Subcutaneous adipose tissue (tissue), 4 donors: Measurements from ENCODE around the gene SPON2. TPM values are rescaled to one million over a fixed set of nuclear protein-coding genes. Genes with fewer than 3 reads are reported as not detected.

ENCODE experiments used
- CTCF ChIP-seq: fragments of 450-650 bp; IDR thresholded peaks from one replicate; pipeline ENCODE4 v1.5.1; 2016; ENCODE audit warnings: low read depth, mild to moderate bottlenecking, control low read depth, antibody characterized with exemption, moderate library complexity
- total RNA-seq, 4 donors: library from RNA; depleted of rRNA; stranded (reverse); fragments of >200 nt; gene quantifications; one replicate each; pipeline ENCODE4 v1.1.0, GENCODE V29; 2016

The SPON2 gene
- total RNA-seq, 4 donors from 2014 or later: 14.3 to 67.2 (median 46.4) TPM

GRCh38 chr4:1202526-1203011 lies 30.2 kb upstream of the SPON2 start:
- TF ChIP-seq CTCF: no peak

DNA sequence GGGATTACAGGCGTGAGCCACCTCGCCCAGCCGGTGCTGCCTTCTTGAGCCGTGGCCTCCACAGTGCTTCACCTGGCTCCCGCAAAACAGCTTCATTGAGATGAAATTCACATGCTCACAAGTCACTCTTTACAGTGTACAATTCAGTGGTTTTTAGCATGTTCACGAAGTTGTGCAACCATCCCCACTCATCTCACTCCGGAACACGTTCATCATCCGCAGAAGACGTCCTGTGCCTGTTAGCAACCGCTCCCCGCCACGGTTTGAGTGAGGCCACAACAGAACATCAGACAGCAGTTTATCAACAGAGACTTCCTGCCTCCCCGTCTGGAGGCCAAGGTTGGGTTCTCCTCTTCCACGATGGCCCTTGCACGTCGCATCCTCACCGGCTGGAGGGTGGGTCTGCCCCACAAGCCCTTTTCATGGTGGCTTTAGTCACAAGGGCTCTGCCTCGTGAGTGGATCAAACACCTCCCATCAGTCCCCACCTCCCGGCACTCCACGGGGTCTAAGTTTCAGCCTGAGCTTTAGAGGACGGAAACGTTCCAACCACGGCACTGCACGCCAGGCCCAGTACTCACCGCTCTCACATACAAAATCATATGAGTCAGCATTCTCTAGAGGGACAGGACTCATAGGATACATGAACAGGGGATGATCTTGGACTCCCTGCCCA lies 29.6 kb upstream of the SPON2 start:
- no peak for TF ChIP-seq CTCF

DNA sequence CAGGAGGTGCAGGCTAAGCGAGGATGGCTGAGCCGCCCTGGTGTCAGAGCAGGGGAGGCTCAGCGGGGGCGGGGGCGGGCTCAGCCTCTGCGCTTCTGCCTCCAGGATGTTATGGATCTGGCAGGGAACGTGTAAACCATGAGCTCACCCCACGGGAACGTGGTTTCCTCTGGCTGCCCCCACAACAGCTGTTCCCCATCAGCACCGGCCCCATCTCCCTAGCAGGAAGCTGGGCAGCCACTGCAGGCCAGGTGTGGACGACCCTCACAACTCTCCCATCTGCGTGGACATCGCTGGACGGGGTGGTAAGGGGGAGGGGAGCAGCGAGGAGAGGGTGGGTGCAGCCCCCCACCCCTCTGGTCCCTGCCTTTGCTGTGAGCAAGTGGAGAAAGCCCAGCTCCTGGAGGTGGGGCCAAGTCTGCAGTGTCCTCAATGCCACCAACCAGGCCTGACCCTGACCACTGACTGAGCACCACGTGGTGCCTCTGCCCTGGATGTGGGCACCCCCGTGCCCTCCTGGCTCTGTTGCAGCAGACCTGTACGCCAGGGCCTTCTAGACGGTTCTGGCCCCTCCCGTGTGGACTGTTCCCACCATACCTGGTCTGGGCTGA lies 28.1 kb upstream of the SPON2 start:
- TF ChIP-seq CTCF: no peak

- no peak for TF ChIP-seq CTCF
Observed at GRCh38 chr4:1199556-1200331, 27.4 kb upstream of the SPON2 start.

DNA sequence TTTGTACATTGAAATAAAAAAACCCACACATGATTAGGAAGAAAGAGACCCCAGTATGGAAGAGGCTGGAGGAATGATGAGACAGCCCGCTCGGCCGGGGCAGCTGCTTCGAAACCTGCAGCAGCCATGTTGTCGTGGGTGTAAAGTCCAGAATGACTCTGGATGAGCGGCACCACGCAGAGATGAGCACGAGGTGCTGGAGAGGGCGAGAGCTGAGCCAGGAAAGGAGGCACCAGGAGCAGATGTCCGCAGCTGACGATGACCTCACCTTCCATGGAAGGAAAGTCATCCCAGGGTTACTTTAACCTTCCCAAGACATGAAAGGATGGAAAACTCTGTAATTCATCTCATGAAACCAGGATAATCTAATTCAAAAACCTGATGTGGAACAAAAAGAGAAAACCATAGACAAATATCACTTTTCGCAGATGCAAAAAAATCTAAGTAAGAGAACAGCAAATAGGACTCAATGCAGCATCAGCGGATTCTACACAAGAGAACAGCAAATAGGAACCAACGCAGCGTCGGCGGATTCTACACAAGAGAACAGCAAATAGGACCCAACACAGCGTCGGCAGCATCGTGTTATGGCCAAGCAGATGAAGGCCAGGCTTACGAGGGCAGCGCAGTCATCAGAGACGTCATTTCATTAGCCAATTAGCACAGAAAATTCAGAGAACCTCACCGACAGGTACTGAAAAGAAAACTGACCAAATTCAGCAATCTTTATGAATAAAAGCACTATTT lies 25.9 kb upstream of the SPON2 start:
- TF ChIP-seq CTCF: no peak

DNA sequence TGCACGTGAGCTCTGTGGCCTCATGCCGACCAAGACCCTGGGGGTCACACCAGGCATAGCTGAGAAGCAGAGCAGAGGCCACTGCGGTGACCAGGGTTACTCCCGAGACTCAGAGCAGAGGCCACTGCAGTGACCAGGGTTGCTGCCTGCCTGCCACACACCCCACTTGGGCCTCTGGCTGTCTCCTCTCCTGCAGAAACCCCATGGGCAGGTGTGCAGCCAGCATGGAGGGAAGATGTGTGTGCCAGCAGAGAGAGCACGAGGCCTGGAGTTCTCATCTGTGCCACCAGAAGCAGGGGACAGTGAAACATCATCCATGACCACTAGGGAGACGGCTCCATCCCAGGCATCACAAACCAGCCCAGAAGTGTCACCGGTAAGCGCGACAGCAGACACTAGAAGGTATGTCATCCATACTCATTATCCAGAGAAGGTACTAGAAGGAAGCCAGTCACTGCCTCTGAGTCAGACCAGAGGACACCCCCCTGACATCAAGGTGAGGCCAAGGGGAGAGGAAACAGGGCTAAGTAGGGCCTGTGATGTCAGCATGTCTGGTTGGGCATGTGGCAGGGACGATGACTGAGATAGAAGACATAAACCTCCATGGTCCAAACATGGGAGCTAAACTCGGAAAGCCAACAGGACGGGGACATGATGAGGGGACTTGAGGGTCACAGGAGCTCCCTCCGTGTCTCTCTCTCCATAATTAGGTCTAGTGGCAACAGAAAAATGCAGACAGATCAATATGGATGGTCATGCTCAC lies 24.2 kb upstream of the SPON2 start:
- no peak for TF ChIP-seq CTCF
